GM19193 (cell line): ENCODE measurements around the gene CASK.

ENCODE experiments used
- POLR2A ChIP-seq: IDR thresholded peaks from 4 replicates; pipeline ENCODE4 v1.6.1; 2011; ENCODE audit not compliant: insufficient read depth, insufficient read length; ENCODE audit errors: extremely low read depth

Gene CASK

DNA sequence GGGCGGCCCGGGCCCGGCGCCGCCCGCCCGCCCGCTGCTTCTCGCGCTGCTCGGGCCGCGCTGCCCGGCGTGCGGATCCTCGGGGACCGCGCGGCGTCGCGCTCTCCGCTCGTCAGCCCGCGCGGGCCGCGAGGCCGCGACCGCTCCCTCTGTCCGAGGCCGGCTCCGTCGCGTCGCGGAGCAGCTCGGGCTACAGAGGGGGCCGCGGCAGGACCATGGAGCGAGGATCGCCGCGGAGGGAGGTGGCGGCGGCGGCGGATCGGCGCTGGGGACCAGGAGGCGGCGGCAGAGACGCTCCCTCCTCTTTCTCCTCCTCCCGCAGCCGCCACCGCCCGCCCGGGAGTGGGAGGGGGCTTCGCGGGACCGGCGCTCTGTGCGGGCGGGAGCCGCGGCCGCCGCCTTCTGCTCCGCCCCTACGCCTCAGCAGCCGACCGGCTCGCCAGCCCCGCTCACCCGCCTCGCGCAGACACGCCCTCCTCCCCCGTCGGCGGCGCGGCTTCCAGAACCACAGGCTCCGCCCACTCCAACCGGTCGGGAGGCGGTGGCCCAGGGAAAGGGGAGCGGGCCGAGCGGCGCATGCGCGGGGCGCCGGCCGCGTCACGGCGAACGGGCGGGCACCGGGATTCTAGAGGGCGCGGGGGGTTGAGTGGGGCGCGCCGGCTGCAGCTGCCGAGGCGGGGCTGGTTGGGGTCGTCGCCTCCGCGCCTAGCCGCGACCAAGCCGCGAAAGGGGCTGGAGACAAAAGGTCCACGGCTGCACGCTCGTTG is at the start of gene CASK:
Gene CASK, minus strand, starts transcription at position 344 of the 767 bp plus-strand sequence. CDS start 566 bp downstream, outside the sequence.
- TF ChIP-seq POLR2A, result peak; percentile 31

DNA sequence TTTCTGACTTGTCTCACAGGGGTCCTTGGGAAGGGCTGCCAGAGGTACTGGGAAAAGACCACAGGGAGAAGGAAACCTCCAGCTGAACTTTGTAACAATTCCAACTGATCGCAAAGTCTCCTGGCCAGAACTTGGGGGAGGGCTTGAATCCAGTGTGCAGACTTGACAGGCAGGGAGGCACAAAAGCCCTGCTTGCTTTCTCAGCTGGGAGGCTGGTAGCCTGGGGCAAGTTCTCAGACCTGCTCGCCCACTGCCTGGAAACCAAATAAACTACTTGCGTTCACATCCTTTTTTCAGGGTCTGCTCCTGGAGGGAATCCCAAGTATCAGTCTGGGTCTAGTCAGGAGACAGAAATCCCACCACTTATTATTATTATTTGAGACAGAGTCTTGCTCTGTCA is 48.0 kb upstream of the CASK start:
- TF ChIP-seq POLR2A, result no peak

DNA sequence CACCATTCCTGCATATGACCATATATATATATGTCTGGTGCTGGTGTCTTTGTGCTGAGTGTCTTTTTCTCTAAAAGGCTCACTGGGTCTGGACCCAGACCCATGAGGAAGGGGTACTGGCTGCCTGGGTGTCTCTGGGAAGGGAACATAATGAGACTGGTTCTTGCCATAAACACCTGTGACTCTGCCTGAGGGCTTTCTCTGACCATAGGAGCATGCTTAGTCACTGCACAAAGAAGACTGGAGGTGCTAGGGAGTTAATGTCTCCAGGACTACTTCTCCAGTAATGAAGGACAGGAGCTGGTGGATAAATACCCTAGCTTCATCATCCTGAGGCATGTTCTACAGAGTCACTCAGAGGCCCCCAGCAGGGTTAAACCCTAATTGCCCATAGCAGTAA is 47.1 kb upstream of the CASK start:
- no peak for TF ChIP-seq POLR2A

- no peak for TF ChIP-seq POLR2A
Measured at GRCh38 chrX:41963348-41963747, 40.0 kb upstream of the CASK start.

GRCh38 chrX:41960142-41960541 is 36.8 kb upstream of the CASK start:
- TF ChIP-seq POLR2A, result no peak

- no peak for TF ChIP-seq POLR2A
Measured at GRCh38 chrX:41958861-41959260, 35.5 kb upstream of the CASK start.

- no peak for TF ChIP-seq POLR2A
Measured at GRCh38 chrX:41956027-41956426, 32.7 kb upstream of the CASK start.

GRCh38 chrX:41952102-41952501 is 28.7 kb upstream of the CASK start:
- no peak for TF ChIP-seq POLR2A

GRCh38 chrX:41946989-41947612 is 23.7 kb upstream of the CASK start:
- no peak for TF ChIP-seq POLR2A

DNA sequence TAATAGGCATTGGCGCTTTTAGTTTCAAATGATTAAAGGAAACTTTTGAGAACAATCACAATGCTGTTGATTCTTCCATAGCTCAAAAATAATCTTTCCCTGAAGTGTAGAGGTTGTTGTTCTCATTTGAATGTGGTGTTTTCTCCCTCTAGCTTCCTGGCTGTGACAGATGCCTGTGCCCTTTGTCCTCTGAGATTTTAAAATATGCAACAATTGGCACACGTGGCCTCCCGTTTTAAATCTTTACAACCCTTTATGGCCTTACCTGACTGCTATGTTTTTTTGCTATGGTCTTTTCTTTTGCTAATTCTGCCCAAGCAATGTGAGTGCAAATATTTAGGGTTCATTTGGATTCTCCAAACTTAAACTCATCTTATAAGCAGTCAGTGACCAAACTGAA is 22.9 kb upstream of the CASK start:
- no peak for TF ChIP-seq POLR2A

- no peak for TF ChIP-seq POLR2A
Measured at GRCh38 chrX:41935832-41936231, 12.5 kb upstream of the CASK start.

DNA sequence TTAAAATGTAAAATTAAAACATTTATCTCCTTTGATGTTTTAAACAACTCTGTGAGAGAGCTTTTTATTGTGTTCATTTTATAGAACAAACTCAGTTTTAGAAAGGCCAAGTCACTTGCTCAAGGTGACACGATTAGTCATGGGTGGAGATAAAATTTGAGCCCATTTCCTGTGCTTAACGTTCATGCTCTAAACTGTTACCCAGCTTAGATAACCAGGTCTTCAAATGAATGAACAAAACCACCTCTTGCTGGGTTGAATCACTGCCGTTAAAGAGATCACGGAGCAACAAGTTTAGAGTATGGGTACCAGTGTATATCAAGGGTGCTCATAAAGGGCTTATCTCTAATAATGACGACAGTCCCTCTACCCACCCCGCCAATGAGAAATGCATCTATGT is 10.2 kb upstream of the CASK start:
- no peak for TF ChIP-seq POLR2A

- no peak for TF ChIP-seq POLR2A
Measured at GRCh38 chrX:41932885-41933284, 9.5 kb upstream of the CASK start.

GRCh38 chrX:41931591-41931990 is 8.2 kb upstream of the CASK start:
- TF ChIP-seq POLR2A, result no peak

GRCh38 chrX:41923978-41924683 is 777 bp upstream of the CASK start:
- TF ChIP-seq POLR2A, result no peak
